ENCODE results near the gene FOCAD. TPM values are rescaled to one million over a fixed set of nuclear protein-coding genes. Genes with fewer than 3 reads are reported as not detected.

The FOCAD gene
- total and polyA plus RNA-seq, 10 of the 15 experiments (the other 5 are each of a cell fraction or from before 2014, with no cell fraction given) = 13.7 to 93.0 (median 41.8) TPM

GRCh38 chr9:20770947-20771346 is 86.9 kb downstream of the FOCAD start:
- no peak overlapping the region for H3K4me2 ChIP-seq (ENCODE audit: control insufficient read depth, insufficient read depth)
- intact Hi-C loops (cut with micrococcal nuclease; ENCODE audit: unreplicated experiment) (no loop called here), in situ Hi-C loops (cut with MboI) (no loop called here)
- peaks cover 5 to 15% of the 10 kb centered on the region in 2 experiments for H3K36me3 ChIP-seq (ENCODE audit: control insufficient read depth in 2 of 2, insufficient read depth in 2 of 2, low read length in 1 of 2)
- no peaks in the 10 kb centered on the region; the same call in 2 of the 3 replicates for H3K9me3 ChIP-seq (replicated peaks; ENCODE audit: control insufficient read depth, insufficient read depth, low read length)
- no peak overlapping the region for H3K27ac ChIP-seq (ENCODE audit: control insufficient read depth, insufficient read depth)
- H3K4me3 ChIP-seq = no peak overlapping the region
- POLR2A ChIA-PET = no interaction called here
- H2AFZ ChIP-seq (ENCODE audit: control insufficient read depth, low read depth, low read length) = no peak overlapping the region
- SMC1A ChIA-PET (ENCODE audit: uncharacterized antibody, unreplicated experiment) = no interaction called here
- no peak for TF ChIP-seq NR2C2 (IDR thresholded peaks at IDR 0.05; ENCODE audit: borderline replicate concordance, control insufficient read depth, insufficient read length, low read depth)
- H3K4me1 ChIP-seq (ENCODE audit: control insufficient read depth, insufficient read depth, low read length) = no peaks in the 10 kb centered on the region
- FAIRE-seq = no peak
- H3K9ac ChIP-seq (ENCODE audit: control insufficient read depth, insufficient read depth, low read length) = no peak overlapping the region
- no peak for DNase-seq (ENCODE audit: low read depth, low spot score)
- RAD21 ChIA-PET (ENCODE audit: unreplicated experiment) = no interaction called here
- no peaks in the 10 kb centered on the region for H3K27me3 ChIP-seq (replicated peaks in 1 of 2; ENCODE audit: control insufficient read depth in 2 of 2, insufficient read depth in 2 of 2, low read length in 1 of 2)
- CTCF ChIA-PET = interaction anchor here (1.0 kb wide), 1 partner anchor 31 kb away, joined by 3 read pairs; no protein-coding TSS in a partner anchor
- 75% methylated on average over 1 of the region's 1 CpG for WGBS (ENCODE audit: insufficient coverage, insufficient replicate concordance, low lambda C conversion rate, missing lambda C conversion rate)
- ATAC-seq = no peak
- BruUV-seq (replicated peaks) = no TSS peak
- H4K20me1 ChIP-seq (ENCODE audit: control insufficient read depth, insufficient read depth) = no peaks in the 10 kb centered on the region
- no peaks in the 10 kb centered on the region for H3K79me2 ChIP-seq (ENCODE audit: control insufficient read depth, insufficient read depth, low read length)

GRCh38 chr9:20771729-20772128 is 87.7 kb downstream of the FOCAD start:
- ChIA-PET SMC1A (ENCODE audit: uncharacterized antibody, unreplicated experiment) (no interaction called here), RAD21 (ENCODE audit: unreplicated experiment) (no interaction called here), CTCF (interaction anchor here (1.0 kb wide), 1 partner anchor 30 kb away, joined by 3 read pairs; no protein-coding TSS in a partner anchor), POLR2A (interaction anchor here (0.6 kb wide), 2 partner anchors 142 to 861 kb away, joined by 3 read pairs; no protein-coding TSS in a partner anchor)
- no peak overlapping the region for H2AFZ ChIP-seq (ENCODE audit: control insufficient read depth, low read depth, low read length)
- no peak overlapping the region for H3K27ac ChIP-seq (ENCODE audit: control insufficient read depth, insufficient read depth)
- no peaks in the 10 kb centered on the region for H3K9me3 ChIP-seq (replicated peaks; ENCODE audit: control insufficient read depth, insufficient read depth, low read length)
- H3K79me2 ChIP-seq (ENCODE audit: control insufficient read depth, insufficient read depth, low read length) = no peaks in the 10 kb centered on the region
- FAIRE-seq (no peak), DNase-seq (ENCODE audit: low read depth, low spot score) (no peak), ATAC-seq (no peak)
- H4K20me1 ChIP-seq (ENCODE audit: control insufficient read depth, insufficient read depth) = no peaks in the 10 kb centered on the region
- H3K4me1 ChIP-seq (ENCODE audit: control insufficient read depth, insufficient read depth, low read length) = no peaks in the 10 kb centered on the region
- in situ Hi-C loops (cut with MboI) = no loop called here
- BruUV-seq (replicated peaks) = no TSS peak
- no peak overlapping the region for H3K4me3 ChIP-seq
- TF ChIP-seq NR2C1 (IDR thresholded peaks at IDR 0.05) = no peak
- TF ChIP-seq RUNX3 (IDR thresholded peaks at IDR 0.05; ENCODE audit: low read length) = no peak
- TF ChIP-seq SRF (IDR thresholded peaks at IDR 0.05; ENCODE audit: low read depth in 2 of 2, low read length in 2 of 2) = no peak
- TF ChIP-seq POLR2AphosphoS5 (IDR thresholded peaks at IDR 0.05; ENCODE audit: low read length) = no peak
- TF ChIP-seq ZNF384 (IDR thresholded peaks at IDR 0.05; ENCODE audit: borderline replicate concordance, low read depth, low read length) = no peak
- TF ChIP-seq IKZF2 (IDR thresholded peaks at IDR 0.05) = no peak
- no peak for TF ChIP-seq HDAC6 (IDR thresholded peaks at IDR 0.05; ENCODE audit: unreplicated experiment)
- no peak for TF ChIP-seq TCF7 (IDR thresholded peaks at IDR 0.05; ENCODE audit: borderline replicate concordance)
- no peak for TF ChIP-seq ZBTB11 (CRISPR knock-in tag; IDR thresholded peaks at IDR 0.05)
- no peak for TF ChIP-seq TBL1XR1 (IDR thresholded peaks at IDR 0.05; ENCODE audit: low read depth, low read length)
- no peak overlapping the region for H3K9ac ChIP-seq (ENCODE audit: control insufficient read depth, insufficient read depth, low read length)
- intact Hi-C loops (cut with micrococcal nuclease; ENCODE audit: unreplicated experiment) = no loop called here
- H3K27me3 ChIP-seq (replicated peaks in 1 of 2; ENCODE audit: control insufficient read depth in 2 of 2, insufficient read depth in 2 of 2, low read length in 1 of 2) = no peaks in the 10 kb centered on the region
- H3K36me3 ChIP-seq (ENCODE audit: control insufficient read depth in 2 of 2, insufficient read depth in 2 of 2, low read length in 1 of 2) = peaks cover 5 to 13% of the 10 kb centered on the region in 2 experiments; a peak in 3 of 4 replicates
- WGBS (ENCODE audit: insufficient coverage, insufficient replicate concordance, low lambda C conversion rate, missing lambda C conversion rate) = 96% methylated on average over 2 of the region's 2 CpGs
- no peak overlapping the region for H3K4me2 ChIP-seq (ENCODE audit: control insufficient read depth, insufficient read depth)
